ENCODE measurements around the gene TNIP2.

The TNIP2 gene

GRCh38 chr4:2792396-2792710 is 36.2 kb upstream of the TNIP2 start:
- peaks cover 7% of the 10 kb centered on the region; the same call in 1 of the 2 replicates for H3K4me1 ChIP-seq (ENCODE audit: control insufficient read depth, insufficient read depth, low read length)

DNA sequence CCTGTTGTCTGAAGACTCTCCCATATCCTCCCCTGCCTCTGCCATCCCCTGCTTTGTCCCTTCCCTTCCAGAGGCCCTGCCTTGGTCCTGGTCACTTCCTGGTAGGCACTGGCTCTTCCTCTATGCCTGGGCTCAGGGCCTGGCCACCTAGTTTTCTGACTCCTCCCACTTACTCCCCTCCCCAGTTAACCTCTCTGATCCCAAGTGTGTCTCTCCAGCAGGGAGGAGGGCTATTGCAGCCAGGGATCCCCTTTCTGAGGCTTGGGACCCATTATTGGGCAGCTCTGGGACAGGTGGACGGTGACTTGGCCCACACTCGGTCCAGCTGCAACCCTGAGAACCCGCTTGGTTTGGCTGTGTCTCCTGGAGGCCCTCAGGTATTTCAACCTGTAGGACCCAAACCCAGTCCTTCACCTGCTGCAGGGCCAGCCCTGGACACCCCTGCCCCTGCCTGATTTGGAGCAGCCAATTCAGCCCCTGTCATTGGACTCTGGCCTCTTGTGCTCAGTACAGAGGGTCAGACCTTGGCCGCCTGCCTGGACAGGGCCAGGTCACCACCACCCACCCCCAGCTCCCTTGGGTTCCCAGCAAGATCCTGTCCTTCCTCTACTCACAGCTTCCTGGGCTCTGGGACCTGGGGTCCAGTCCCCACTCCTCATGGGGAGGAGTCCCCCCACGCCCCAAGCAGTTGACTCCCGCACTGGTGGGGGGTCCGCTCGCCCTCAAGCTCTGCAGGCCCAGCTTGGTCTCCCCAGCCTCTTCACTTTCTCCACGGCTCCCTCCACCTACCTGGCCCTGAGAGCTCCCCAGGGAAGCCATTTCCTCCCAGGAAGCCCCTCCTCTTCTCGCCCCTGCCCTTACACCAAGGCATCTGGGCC is 35.6 kb upstream of the TNIP2 start:
- Histone ChIP-seq H3K27ac (ENCODE audit: low read depth, low read length) (no peak overlapping the region), H3K4me1 (ENCODE audit: control insufficient read depth, insufficient read depth, low read length) (peaks cover 8% of the 10 kb centered on the region; the same call in 1 of the 2 replicates), H3K9ac (ENCODE audit: low read depth, low read length) (no peak overlapping the region), H3K9me3 (ENCODE audit: control insufficient read depth, insufficient read depth, low read length) (no peaks in the 10 kb centered on the region), H3K4me3 (ENCODE audit: low read depth, low read length) (no peak overlapping the region), H3K27me3 (ENCODE audit: control insufficient read depth, insufficient read depth, low read length) (peaks cover 17% of the 10 kb centered on the region; the same call in 1 of the 2 replicates), H3K36me3 (ENCODE audit: control insufficient read depth, insufficient read depth, low read length) (no peaks in the 10 kb centered on the region)

More at GRCh38 chr4:2792396-2792710, 36.2 kb upstream of the TNIP2 start:
- H3K4me3 ChIP-seq (ENCODE audit: low read depth, low read length): no peak overlapping the region
- H3K27me3 ChIP-seq (ENCODE audit: control insufficient read depth, insufficient read depth, low read length): peaks cover 17% of the 10 kb centered on the region; the same call in 1 of the 2 replicates
- no peaks in the 10 kb centered on the region for H3K9me3 ChIP-seq (ENCODE audit: control insufficient read depth, insufficient read depth, low read length)
- no peak overlapping the region for H3K27ac ChIP-seq (ENCODE audit: low read depth, low read length)
- H3K9ac ChIP-seq (ENCODE audit: low read depth, low read length): no peak overlapping the region
- no peaks in the 10 kb centered on the region for H3K36me3 ChIP-seq (ENCODE audit: control insufficient read depth, insufficient read depth, low read length)

DNA sequence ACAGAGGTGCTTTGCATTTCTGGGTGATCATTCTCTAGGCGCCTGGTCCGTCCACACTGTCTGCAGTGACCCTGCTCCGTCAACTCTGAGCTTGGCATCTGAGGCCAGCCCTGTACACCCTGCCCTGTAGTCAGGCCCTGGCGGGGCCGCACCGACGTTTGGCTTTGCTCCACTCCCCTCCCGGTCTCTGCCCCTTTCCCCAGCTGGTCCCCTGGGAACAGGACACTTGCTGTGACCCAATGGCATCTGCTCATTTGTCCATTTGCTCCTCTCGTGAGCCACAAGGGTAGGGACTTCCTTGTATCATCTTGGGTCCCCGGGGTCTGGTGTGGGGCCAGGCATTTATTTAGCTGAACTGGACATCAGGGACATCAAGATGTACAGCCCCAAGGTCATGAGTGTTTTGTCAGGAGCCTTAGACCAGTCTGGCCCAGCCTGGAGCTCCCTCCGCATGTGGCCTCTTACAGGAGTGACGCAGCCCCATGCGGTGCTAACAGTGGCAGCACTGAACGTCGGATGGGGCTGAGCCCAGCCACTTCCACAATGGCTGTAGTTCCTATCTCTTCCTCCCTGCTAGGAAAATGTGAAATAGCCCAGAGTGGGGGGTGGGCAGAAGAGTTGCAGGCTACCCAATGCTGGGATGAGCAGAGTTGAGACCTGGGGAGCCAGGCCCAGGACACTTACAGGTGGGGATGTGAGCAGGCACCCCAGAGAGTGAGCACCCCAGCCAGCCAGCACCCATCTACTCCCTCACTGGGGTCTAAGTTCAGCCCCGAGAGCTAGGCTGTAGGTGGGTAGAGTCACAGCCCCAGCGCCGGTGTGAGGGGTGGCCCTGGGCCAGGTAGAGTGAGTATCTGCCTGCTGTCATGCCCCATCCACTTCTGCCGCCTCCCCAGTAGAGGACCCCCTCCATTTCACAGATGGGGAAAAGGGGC is 34.7 kb upstream of the TNIP2 start:
- Histone ChIP-seq H3K9ac (ENCODE audit: low read depth, low read length) (no peak overlapping the region), H3K27me3 (ENCODE audit: control insufficient read depth, insufficient read depth, low read length) (peaks cover 17% of the 10 kb centered on the region; the same call in 1 of the 2 replicates), H3K27ac (ENCODE audit: low read depth, low read length) (no peak overlapping the region), H3K4me3 (ENCODE audit: low read depth, low read length) (no peak overlapping the region), H3K4me1 (ENCODE audit: control insufficient read depth, insufficient read depth, low read length) (peaks cover 8% of the 10 kb centered on the region; the same call in 1 of the 2 replicates), H3K9me3 (ENCODE audit: control insufficient read depth, insufficient read depth, low read length) (no peaks in the 10 kb centered on the region), H3K36me3 (ENCODE audit: control insufficient read depth, insufficient read depth, low read length) (no peaks in the 10 kb centered on the region)

DNA sequence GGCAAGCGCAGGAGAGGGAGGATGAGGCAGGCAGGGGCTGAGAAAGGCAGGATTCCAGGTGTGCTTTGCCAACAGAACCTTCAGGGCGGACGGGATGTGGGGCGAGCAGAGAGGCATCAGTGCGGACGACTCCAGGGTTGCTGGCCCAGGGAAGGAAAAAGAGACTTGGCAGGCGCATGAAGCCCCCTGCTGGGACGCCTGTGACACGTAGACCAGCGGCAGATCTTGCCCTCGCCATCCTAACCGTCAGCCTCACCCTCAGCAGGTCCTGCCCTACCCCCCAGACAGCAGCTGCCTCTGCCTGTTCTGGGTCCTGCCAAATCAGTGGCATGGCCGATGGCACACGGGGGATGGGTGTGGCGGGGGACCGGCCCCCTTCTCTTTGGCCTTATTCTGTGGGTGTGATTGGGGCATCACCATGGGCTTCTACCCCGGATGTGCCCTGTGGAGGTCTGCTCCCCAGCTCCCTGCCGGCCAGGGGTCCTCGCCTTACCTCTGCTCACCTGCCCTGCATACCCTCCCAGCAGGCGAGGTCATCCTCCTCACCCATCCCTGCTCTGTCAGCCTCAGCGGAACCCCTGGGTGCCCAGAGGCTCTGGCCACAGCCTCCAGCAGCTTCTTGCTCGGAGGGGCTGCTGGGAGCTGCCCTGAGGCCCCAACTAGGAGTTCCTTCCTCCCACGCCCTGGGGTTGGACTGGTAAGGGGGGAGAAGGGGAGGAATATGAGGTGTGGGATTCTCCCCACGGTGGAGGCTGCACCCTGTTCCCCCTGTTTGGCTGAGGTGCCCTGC is 33.9 kb upstream of the TNIP2 start:
- no peaks in the 10 kb centered on the region for H3K36me3 ChIP-seq (ENCODE audit: control insufficient read depth, insufficient read depth, low read length)
- H3K4me3 ChIP-seq (ENCODE audit: low read depth, low read length): no peak overlapping the region
- no peak overlapping the region for H3K27ac ChIP-seq (ENCODE audit: low read depth, low read length)
- H3K27me3 ChIP-seq (ENCODE audit: control insufficient read depth, insufficient read depth, low read length): peaks cover 17% of the 10 kb centered on the region; the same call in 1 of the 2 replicates
- H3K9me3 ChIP-seq (ENCODE audit: control insufficient read depth, insufficient read depth, low read length): no peaks in the 10 kb centered on the region
- peaks cover 8% of the 10 kb centered on the region; the same call in 1 of the 2 replicates for H3K4me1 ChIP-seq (ENCODE audit: control insufficient read depth, insufficient read depth, low read length)
- H3K9ac ChIP-seq (ENCODE audit: low read depth, low read length): no peak overlapping the region

DNA sequence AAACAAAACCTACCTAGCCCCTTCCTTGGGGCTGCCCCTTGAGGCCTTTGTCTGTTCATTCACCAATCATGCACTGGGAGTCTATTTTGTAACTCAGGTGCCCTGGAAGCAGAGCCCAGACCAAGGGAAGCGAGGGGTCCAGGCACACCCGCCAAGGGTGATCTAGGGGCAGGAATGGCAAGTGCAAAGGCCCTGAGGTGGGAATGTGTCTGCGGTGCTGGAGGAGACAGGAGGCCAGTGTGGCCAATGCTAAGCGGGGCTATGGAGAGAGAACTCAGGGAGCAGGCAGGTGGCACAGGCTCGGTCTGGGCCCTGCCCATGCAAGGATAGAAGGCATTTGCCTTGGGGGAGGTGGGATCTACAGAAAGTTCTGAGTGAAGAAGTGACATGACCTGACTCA is 33.2 kb upstream of the TNIP2 start:
- H3K9ac ChIP-seq (ENCODE audit: low read depth, low read length): no peak overlapping the region
- H3K27ac ChIP-seq (ENCODE audit: low read depth, low read length): no peak overlapping the region
- H3K9me3 ChIP-seq (ENCODE audit: control insufficient read depth, insufficient read depth, low read length): no peaks in the 10 kb centered on the region
- peaks cover 15% of the 10 kb centered on the region; the same call in 1 of the 2 replicates for H3K27me3 ChIP-seq (ENCODE audit: control insufficient read depth, insufficient read depth, low read length)
- peaks cover 8% of the 10 kb centered on the region; the same call in 1 of the 2 replicates for H3K4me1 ChIP-seq (ENCODE audit: control insufficient read depth, insufficient read depth, low read length)
- H3K4me3 ChIP-seq (ENCODE audit: low read depth, low read length): no peak overlapping the region
- H3K36me3 ChIP-seq (ENCODE audit: control insufficient read depth, insufficient read depth, low read length): no peaks in the 10 kb centered on the region

DNA sequence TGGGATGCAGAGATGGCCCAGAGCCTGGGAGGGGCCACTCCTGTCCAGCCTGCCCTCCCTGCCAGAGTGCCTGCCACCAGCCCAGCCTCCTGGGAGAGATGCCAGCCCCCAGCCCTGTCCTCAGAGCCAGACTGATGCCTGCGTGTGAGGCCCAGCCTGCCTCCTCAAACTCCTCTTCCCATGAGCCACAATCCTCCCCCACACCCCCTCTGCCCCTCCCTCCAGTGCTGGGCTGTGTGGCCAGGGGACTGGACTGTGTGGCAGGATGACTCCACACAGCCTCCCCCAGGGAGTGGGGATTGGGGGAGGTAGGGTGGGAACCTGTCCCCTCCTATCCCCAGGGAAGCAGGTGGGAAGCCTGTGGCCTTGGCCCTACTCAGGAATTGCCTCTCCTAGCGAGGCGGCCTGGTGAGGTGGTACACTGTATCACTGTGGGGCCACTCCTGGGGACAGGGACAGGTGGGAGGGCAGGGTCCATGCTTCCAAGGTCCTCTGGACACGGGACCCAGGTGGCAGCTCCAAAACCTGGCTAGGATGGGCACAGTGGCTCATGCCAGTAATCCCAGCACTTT is 32.5 kb upstream of the TNIP2 start:
- Histone ChIP-seq H3K4me3 (ENCODE audit: low read depth, low read length) (no peak overlapping the region), H3K27me3 (ENCODE audit: control insufficient read depth, insufficient read depth, low read length) (peaks cover 8% of the 10 kb centered on the region; the same call in 1 of the 2 replicates), H3K36me3 (ENCODE audit: control insufficient read depth, insufficient read depth, low read length) (no peaks in the 10 kb centered on the region), H3K9me3 (ENCODE audit: control insufficient read depth, insufficient read depth, low read length) (no peaks in the 10 kb centered on the region), H3K27ac (ENCODE audit: low read depth, low read length) (no peak overlapping the region), H3K4me1 (ENCODE audit: control insufficient read depth, insufficient read depth, low read length) (peaks cover 6% of the 10 kb centered on the region; the same call in 1 of the 2 replicates), H3K9ac (ENCODE audit: low read depth, low read length) (no peak overlapping the region)

DNA sequence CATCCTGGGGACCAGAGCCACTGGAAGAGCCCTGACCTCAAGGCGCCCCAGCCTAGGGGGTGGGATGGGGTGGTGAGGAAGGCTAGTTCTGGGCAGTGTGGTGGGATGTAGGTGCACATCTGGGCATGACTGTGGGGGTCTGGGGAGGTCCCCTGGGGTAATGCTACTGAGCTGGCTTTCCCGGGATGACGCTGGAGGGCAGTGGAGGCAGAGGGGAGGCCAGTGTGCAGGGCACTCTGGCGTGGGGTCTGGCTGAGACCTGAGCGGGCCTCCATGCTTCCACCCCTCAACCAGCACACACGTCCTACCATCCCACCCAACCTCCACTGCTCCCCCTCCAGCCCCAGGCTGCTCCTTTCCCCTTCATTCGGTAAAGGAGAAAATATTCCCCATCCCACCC is 32.0 kb upstream of the TNIP2 start:
- peaks cover 5% of the 10 kb centered on the region; the same call in 1 of the 2 replicates for H3K4me1 ChIP-seq (ENCODE audit: control insufficient read depth, insufficient read depth, low read length)
- no peak overlapping the region for H3K27ac ChIP-seq (ENCODE audit: low read depth, low read length)
- H3K27me3 ChIP-seq (ENCODE audit: control insufficient read depth, insufficient read depth, low read length): peaks cover 4% of the 10 kb centered on the region; the same call in 1 of the 2 replicates
- no peak overlapping the region for H3K9ac ChIP-seq (ENCODE audit: low read depth, low read length)
- H3K9me3 ChIP-seq (ENCODE audit: control insufficient read depth, insufficient read depth, low read length): no peaks in the 10 kb centered on the region
- H3K4me3 ChIP-seq (ENCODE audit: low read depth, low read length): no peak overlapping the region
- no peaks in the 10 kb centered on the region for H3K36me3 ChIP-seq (ENCODE audit: control insufficient read depth, insufficient read depth, low read length)

GRCh38 chr4:2787230-2788100 is 31.3 kb upstream of the TNIP2 start:
- Histone ChIP-seq H3K27me3 (ENCODE audit: control insufficient read depth, insufficient read depth, low read length) (peaks cover 4% of the 10 kb centered on the region; the same call in 1 of the 2 replicates), H3K27ac (ENCODE audit: low read depth, low read length) (no peak overlapping the region), H3K9ac (ENCODE audit: low read depth, low read length) (no peak overlapping the region), H3K4me1 (ENCODE audit: control insufficient read depth, insufficient read depth, low read length) (peaks cover 5% of the 10 kb centered on the region; the same call in 1 of the 2 replicates), H3K36me3 (ENCODE audit: control insufficient read depth, insufficient read depth, low read length) (no peaks in the 10 kb centered on the region), H3K4me3 (ENCODE audit: low read depth, low read length) (no peak overlapping the region), H3K9me3 (ENCODE audit: control insufficient read depth, insufficient read depth, low read length) (no peaks in the 10 kb centered on the region)

GRCh38 chr4:2786794-2787229 is 30.7 kb upstream of the TNIP2 start:
- no peak overlapping the region for H3K9ac ChIP-seq (ENCODE audit: low read depth, low read length)

More at GRCh38 chr4:2786794-2787229, 30.7 kb upstream of the TNIP2 start:
- Histone ChIP-seq H3K9me3 (ENCODE audit: control insufficient read depth, insufficient read depth, low read length) (no peaks in the 10 kb centered on the region), H3K27ac (ENCODE audit: low read depth, low read length) (no peak overlapping the region), H3K4me1 (ENCODE audit: control insufficient read depth, insufficient read depth, low read length) (peaks cover 5% of the 10 kb centered on the region; the same call in 1 of the 2 replicates), H3K4me3 (ENCODE audit: low read depth, low read length) (no peak overlapping the region), H3K36me3 (ENCODE audit: control insufficient read depth, insufficient read depth, low read length) (no peaks in the 10 kb centered on the region), H3K27me3 (ENCODE audit: control insufficient read depth, insufficient read depth, low read length) (no peaks in the 10 kb centered on the region)

Data from HUES48 (cell line).